Body of pancreas (tissue), 4 donors: Measurements from ENCODE around the gene MRC1.

ENCODE experiments used
- POLR2A ChIP-seq, 3 donors: fragments of 450-650 bp; IDR thresholded peaks; one replicate each; pipeline ENCODE4 v1.6.1; 2016; ENCODE audit warnings: antibody characterized with exemption in 3 of 3, mild to moderate bottlenecking in 2 of 3
- TF ChIP-seq, protein P1 (sequence below), 7 experiments: fragments of 450-650 bp in 4 of 7; fragments of 200-600 bp in 3 of 7; sonication (generic) in 3 of 7; IDR thresholded peaks; one replicate each; pipeline ENCODE4 v1.5.1; 2016 to 2019; ENCODE audit warnings: antibody characterized with exemption in 7 of 7

DNA sequence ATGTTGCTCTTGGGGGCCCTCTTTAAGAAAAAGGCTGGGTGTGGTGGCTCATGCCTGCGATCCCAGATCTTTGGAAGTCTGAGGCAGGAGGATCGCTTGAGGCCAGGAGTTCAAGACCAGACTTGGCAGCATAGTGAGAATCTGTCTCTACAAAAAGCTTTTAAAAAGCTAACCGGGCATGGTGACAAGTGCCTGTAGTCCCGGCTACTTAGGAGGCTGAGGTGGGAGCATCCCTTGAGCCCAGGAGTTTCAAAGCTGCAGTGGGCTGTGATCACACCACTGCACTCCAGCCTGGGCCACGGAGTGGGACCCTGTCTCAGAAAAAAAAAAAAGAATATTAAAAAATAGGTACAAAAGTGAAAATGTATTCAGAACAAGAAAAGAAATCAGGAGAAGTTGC lies 104.5 kb downstream of the MRC1 start:
- TF ChIP-seq, protein P1, sequence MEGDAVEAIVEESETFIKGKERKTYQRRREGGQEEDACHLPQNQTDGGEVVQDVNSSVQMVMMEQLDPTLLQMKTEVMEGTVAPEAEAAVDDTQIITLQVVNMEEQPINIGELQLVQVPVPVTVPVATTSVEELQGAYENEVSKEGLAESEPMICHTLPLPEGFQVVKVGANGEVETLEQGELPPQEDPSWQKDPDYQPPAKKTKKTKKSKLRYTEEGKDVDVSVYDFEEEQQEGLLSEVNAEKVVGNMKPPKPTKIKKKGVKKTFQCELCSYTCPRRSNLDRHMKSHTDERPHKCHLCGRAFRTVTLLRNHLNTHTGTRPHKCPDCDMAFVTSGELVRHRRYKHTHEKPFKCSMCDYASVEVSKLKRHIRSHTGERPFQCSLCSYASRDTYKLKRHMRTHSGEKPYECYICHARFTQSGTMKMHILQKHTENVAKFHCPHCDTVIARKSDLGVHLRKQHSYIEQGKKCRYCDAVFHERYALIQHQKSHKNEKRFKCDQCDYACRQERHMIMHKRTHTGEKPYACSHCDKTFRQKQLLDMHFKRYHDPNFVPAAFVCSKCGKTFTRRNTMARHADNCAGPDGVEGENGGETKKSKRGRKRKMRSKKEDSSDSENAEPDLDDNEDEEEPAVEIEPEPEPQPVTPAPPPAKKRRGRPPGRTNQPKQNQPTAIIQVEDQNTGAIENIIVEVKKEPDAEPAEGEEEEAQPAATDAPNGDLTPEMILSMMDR (IDR thresholded peaks at IDR 0.05), result no peak
- no peak for TF ChIP-seq POLR2A (IDR thresholded peaks at IDR 0.05)
